ENCODE measurements around the gene HYAL4. TPM values are rescaled to one million over a fixed set of nuclear protein-coding genes. Genes with fewer than 3 reads are reported as not detected.
"Not testable (repeated sequence)": the region's sequence is repeated elsewhere in the genome, so short reads cannot be mapped to it uniquely, and the experiment has no call there.

HYAL4 gene
- total and polyA plus RNA-seq, 4 donors, result 0.11 TPM; not detected in 2

GRCh38 chr7:123816916-123817315, 28.1 kb upstream of the HYAL4 start:
- H3K9me3 ChIP-seq (ENCODE audit: control insufficient read depth, insufficient read depth, low read length), result no peaks in the 10 kb centered on the region
- 100% methylated on average over 1 of the region's 3 CpGs for WGBS (ENCODE audit: insufficient coverage)
- no peak overlapping the region for H3K27ac ChIP-seq (ENCODE audit: low read depth, low read length)
- no peak for DNase-seq (ENCODE audit: low read depth in 4 of 6, low spot score in 6 of 6)
- H3K36me3 ChIP-seq (ENCODE audit: control insufficient read depth, insufficient read depth, low read length), result no peaks in the 10 kb centered on the region
- no peak overlapping the region for H3K4me3 ChIP-seq (ENCODE audit: low read depth, low read length)
- H3K27me3 ChIP-seq (ENCODE audit: control insufficient read depth, insufficient read depth, low read length), result no peaks in the 10 kb centered on the region
- H3K4me1 ChIP-seq (ENCODE audit: control insufficient read depth, insufficient read depth, low read length), result no peaks in the 10 kb centered on the region

- Histone ChIP-seq H3K27ac (ENCODE audit: low read depth, low read length) (no peak overlapping the region), H3K4me3 (ENCODE audit: low read depth, low read length) (no peak overlapping the region), H3K27me3 (ENCODE audit: control insufficient read depth, insufficient read depth, low read length) (no peaks in the 10 kb centered on the region), H3K9me3 (ENCODE audit: control insufficient read depth, insufficient read depth, low read length) (no peaks in the 10 kb centered on the region), H3K36me3 (ENCODE audit: control insufficient read depth, insufficient read depth, low read length) (no peaks in the 10 kb centered on the region), H3K4me1 (ENCODE audit: control insufficient read depth, insufficient read depth, low read length) (no peaks in the 10 kb centered on the region)
- WGBS (ENCODE audit: insufficient coverage), result no CpG with 5 or more reads among the region's 4 CpGs
- DNase-seq (ENCODE audit: low read depth in 4 of 6, low spot score in 6 of 6), result no peak
Observed at GRCh38 chr7:123819001-123819400, 26.0 kb upstream of the HYAL4 start.

GRCh38 chr7:123819795-123820194, 25.2 kb upstream of the HYAL4 start:
- H3K27me3 ChIP-seq (ENCODE audit: control insufficient read depth, insufficient read depth, low read length); H3K4me1 ChIP-seq (ENCODE audit: control insufficient read depth, insufficient read depth, low read length); DNase-seq (ENCODE audit: low read depth in 4 of 6, low spot score in 6 of 6); H3K36me3 ChIP-seq (ENCODE audit: control insufficient read depth, insufficient read depth, low read length); H3K4me3 ChIP-seq (ENCODE audit: low read depth, low read length); H3K27ac ChIP-seq (ENCODE audit: low read depth, low read length); H3K9me3 ChIP-seq (ENCODE audit: control insufficient read depth, insufficient read depth, low read length): not testable (repeated sequence)
- WGBS (ENCODE audit: insufficient coverage), result 89% methylated on average over 3 of the region's 4 CpGs

- DNase-seq (ENCODE audit: low read depth in 4 of 6, low spot score in 6 of 6), result no peak
- H3K27ac ChIP-seq (ENCODE audit: low read depth, low read length), result no peak overlapping the region
- H3K9me3 ChIP-seq (ENCODE audit: control insufficient read depth, insufficient read depth, low read length), result no peaks in the 10 kb centered on the region
- 100% methylated on average over 1 of the region's 2 CpGs for WGBS (ENCODE audit: insufficient coverage)
- no peaks in the 10 kb centered on the region for H3K27me3 ChIP-seq (ENCODE audit: control insufficient read depth, insufficient read depth, low read length)
- no peaks in the 10 kb centered on the region for H3K4me1 ChIP-seq (ENCODE audit: control insufficient read depth, insufficient read depth, low read length)
- H3K36me3 ChIP-seq (ENCODE audit: control insufficient read depth, insufficient read depth, low read length), result no peaks in the 10 kb centered on the region
- no peak overlapping the region for H3K4me3 ChIP-seq (ENCODE audit: low read depth, low read length)
Observed at GRCh38 chr7:123820864-123821263, 24.1 kb upstream of the HYAL4 start.

- Histone ChIP-seq H3K9me3 (ENCODE audit: control insufficient read depth, insufficient read depth, low read length) (no peaks in the 10 kb centered on the region), H3K36me3 (ENCODE audit: control insufficient read depth, insufficient read depth, low read length) (no peaks in the 10 kb centered on the region), H3K4me1 (ENCODE audit: control insufficient read depth, insufficient read depth, low read length) (no peaks in the 10 kb centered on the region), H3K4me3 (ENCODE audit: low read depth, low read length) (no peak overlapping the region), H3K27ac (ENCODE audit: low read depth, low read length) (no peak overlapping the region), H3K27me3 (ENCODE audit: control insufficient read depth, insufficient read depth, low read length) (no peaks in the 10 kb centered on the region)
- WGBS (ENCODE audit: insufficient coverage), result no CpG with 5 or more reads among the region's 1 CpG
- DNase-seq (ENCODE audit: low read depth in 4 of 6, low spot score in 6 of 6), result no peak
Observed at GRCh38 chr7:123821320-123821719, 23.6 kb upstream of the HYAL4 start.

- Histone ChIP-seq H3K4me3 (ENCODE audit: low read depth, low read length) (no peak overlapping the region), H3K27me3 (ENCODE audit: control insufficient read depth, insufficient read depth, low read length) (no peaks in the 10 kb centered on the region), H3K4me1 (ENCODE audit: control insufficient read depth, insufficient read depth, low read length) (no peaks in the 10 kb centered on the region), H3K27ac (ENCODE audit: low read depth, low read length) (no peak overlapping the region), H3K36me3 (ENCODE audit: control insufficient read depth, insufficient read depth, low read length) (no peaks in the 10 kb centered on the region), H3K9me3 (ENCODE audit: control insufficient read depth, insufficient read depth, low read length) (no peaks in the 10 kb centered on the region)
- WGBS (ENCODE audit: insufficient coverage), result 100% methylated on average over 3 of the region's 3 CpGs
- no peak for DNase-seq (ENCODE audit: low read depth in 4 of 6, low spot score in 6 of 6)
Observed at GRCh38 chr7:123823898-123824753, 20.8 kb upstream of the HYAL4 start.

GRCh38 chr7:123824754-123825067, 20.3 kb upstream of the HYAL4 start:
- Histone ChIP-seq H3K27ac (ENCODE audit: low read depth, low read length) (no peak overlapping the region), H3K36me3 (ENCODE audit: control insufficient read depth, insufficient read depth, low read length) (no peaks in the 10 kb centered on the region), H3K4me3 (ENCODE audit: low read depth, low read length) (no peak overlapping the region), H3K4me1 (ENCODE audit: control insufficient read depth, insufficient read depth, low read length) (no peaks in the 10 kb centered on the region), H3K27me3 (ENCODE audit: control insufficient read depth, insufficient read depth, low read length) (no peaks in the 10 kb centered on the region), H3K9me3 (ENCODE audit: control insufficient read depth, insufficient read depth, low read length) (no peaks in the 10 kb centered on the region)
- DNase-seq (ENCODE audit: low read depth in 4 of 6, low spot score in 6 of 6), result no peak
- no CpG with 5 or more reads among the region's 1 CpG for WGBS (ENCODE audit: insufficient coverage)

GRCh38 chr7:123828805-123829204, 16.2 kb upstream of the HYAL4 start:
- Histone ChIP-seq H3K36me3 (ENCODE audit: control insufficient read depth, insufficient read depth, low read length) (no peaks in the 10 kb centered on the region), H3K4me3 (ENCODE audit: low read depth, low read length) (no peak overlapping the region), H3K27me3 (ENCODE audit: control insufficient read depth, insufficient read depth, low read length) (no peaks in the 10 kb centered on the region), H3K4me1 (ENCODE audit: control insufficient read depth, insufficient read depth, low read length) (no peaks in the 10 kb centered on the region), H3K9me3 (ENCODE audit: control insufficient read depth, insufficient read depth, low read length) (no peaks in the 10 kb centered on the region), H3K27ac (ENCODE audit: low read depth, low read length) (no peak overlapping the region)
- whole genome bisulfite sequencing (ENCODE audit: insufficient coverage), result 63% methylated on average over 1 of the region's 2 CpGs
- no peak for DNase-seq (ENCODE audit: low read depth in 4 of 6, low spot score in 6 of 6)

GRCh38 chr7:123836656-123837055, 8.3 kb upstream of the HYAL4 start:
- no peaks in the 10 kb centered on the region for H3K27me3 ChIP-seq (ENCODE audit: control insufficient read depth, insufficient read depth, low read length)
- H3K9me3 ChIP-seq (ENCODE audit: control insufficient read depth, insufficient read depth, low read length), result no peaks in the 10 kb centered on the region
- H3K36me3 ChIP-seq (ENCODE audit: control insufficient read depth, insufficient read depth, low read length), result no peaks in the 10 kb centered on the region
- no peaks in the 10 kb centered on the region for H3K4me1 ChIP-seq (ENCODE audit: control insufficient read depth, insufficient read depth, low read length)
- WGBS (ENCODE audit: insufficient coverage), result 86% methylated on average over 2 of the region's 4 CpGs
- H3K4me3 ChIP-seq (ENCODE audit: low read depth, low read length), result no peak overlapping the region
- no peak for DNase-seq (ENCODE audit: low read depth in 4 of 6, low spot score in 6 of 6)
- H3K27ac ChIP-seq (ENCODE audit: low read depth, low read length), result no peak overlapping the region

GRCh38 chr7:123839106-123839505, 5.9 kb upstream of the HYAL4 start:
- not testable (repeated sequence) for H3K4me3 ChIP-seq (ENCODE audit: low read depth, low read length); H3K4me1 ChIP-seq (ENCODE audit: control insufficient read depth, insufficient read depth, low read length); H3K9me3 ChIP-seq (ENCODE audit: control insufficient read depth, insufficient read depth, low read length); H3K27me3 ChIP-seq (ENCODE audit: control insufficient read depth, insufficient read depth, low read length); H3K27ac ChIP-seq (ENCODE audit: low read depth, low read length); DNase-seq (ENCODE audit: low read depth in 4 of 6, low spot score in 6 of 6); H3K36me3 ChIP-seq (ENCODE audit: control insufficient read depth, insufficient read depth, low read length)
- WGBS (ENCODE audit: insufficient coverage), result no CpG with 5 or more reads among the region's 2 CpGs
